Measurements from ENCODE around the gene DST. TPM values are rescaled to one million over a fixed set of nuclear protein-coding genes. Genes with fewer than 3 reads are reported as not detected.

The DST gene
- total RNA-seq, 1 experiment from 2014 or later = 144 TPM

- ATAC-seq (no peak), DNase-seq (ENCODE audit: low read depth, low spot score) (no peak)
- Histone ChIP-seq H2AFZ (ENCODE audit: low read depth, low read length, poor library complexity, severe bottlenecking) (no peak overlapping the region), H3K4me1 (ENCODE audit: control insufficient read depth in 1 of 2, insufficient read depth in 2 of 2, low read length in 2 of 2) (no peaks in the 10 kb centered on the region), H3K9me2 (ENCODE audit: insufficient read depth) (no peaks in the 10 kb centered on the region), H4K20me1 (ENCODE audit: insufficient read depth) (no peaks in the 10 kb centered on the region), H3K9ac (ENCODE audit: low read length) (no peak overlapping the region), H3K9me3 (ENCODE audit: control insufficient read depth in 1 of 2, insufficient read depth in 1 of 2, low read depth in 1 of 2, low read length in 2 of 2) (no peaks in the 10 kb centered on the region), H3K36me3 (ENCODE audit: control insufficient read depth in 1 of 2, insufficient read depth in 2 of 2, low read length in 2 of 2) (peaks cover 6 to 14% of the 10 kb centered on the region in 2 experiments), H3K27me3 (ENCODE audit: insufficient read depth, low read length) (no peaks in the 10 kb centered on the region), H3K27ac (ENCODE audit: low read depth, low read length) (no peak overlapping the region), H3K4me2 (ENCODE audit: low read length) (no peak overlapping the region), H3K4me3 (replicated peaks in 1 of 2; ENCODE audit: low read depth in 1 of 2, low read length in 2 of 2) (no peak overlapping the region), H3K79me2 (ENCODE audit: insufficient read depth, low read length) (no peaks in the 10 kb centered on the region; the same call in 1 of the 2 replicates)
- RAD21 ChIA-PET (ENCODE audit: low non-redundant PET in 1 of 2, low total read pairs in 2 of 2, uncharacterized antibody in 2 of 2, unreplicated experiment in 2 of 2) = no interaction called here
- BruUV-seq (replicated peaks) = no TSS peak
- intact Hi-C loops (cut with micrococcal nuclease) = no loop called here
- CTCF ChIA-PET = no interaction called here
- TF ChIP-seq MAX (IDR thresholded peaks at IDR 0.05) (no peak), SRF (IDR thresholded peaks at IDR 0.05; ENCODE audit: low read depth) (no peak), REST (IDR thresholded peaks at IDR 0.05; ENCODE audit: low read depth) (no peak), EGR1 (IDR thresholded peaks at IDR 0.05; ENCODE audit: low read depth) (no peak), POLR2A (IDR thresholded peaks at IDR 0.05; ENCODE audit: borderline replicate concordance, extremely low read depth, insufficient read depth, insufficient read length) (no peak), SP1 (IDR thresholded peaks at IDR 0.05; ENCODE audit: low read depth) (no peak), SIN3A (IDR thresholded peaks at IDR 0.05; ENCODE audit: low read depth) (no peak), FOSL1 (IDR thresholded peaks at IDR 0.05; ENCODE audit: low read depth) (no peak), EZH2 (IDR thresholded peaks at IDR 0.05) (no peak), CBX3 (IDR thresholded peaks at IDR 0.05; ENCODE audit: low read depth) (no peak), RAD21 (IDR thresholded peaks at IDR 0.05; ENCODE audit: low read depth) (no peak), CEBPB (IDR thresholded peaks at IDR 0.05; ENCODE audit: low read depth) (no peak), ZNF274 (IDR thresholded peaks at IDR 0.05; ENCODE audit: low read depth, low read length) (no peak), ZBTB33 (IDR thresholded peaks at IDR 0.05; ENCODE audit: extremely low read depth, insufficient replicate concordance, low read length) (no peak)
- POLR2A ChIA-PET = no interaction called here
These were observed 121.2 kb downstream of the DST start for GRCh38 chr6:56521454-56521853.
